C4-2B (cell line): Measurements from ENCODE around the gene MIA2.

Experiments
- CTCF ChIP-seq: fragments of 450-650 bp; conservative IDR thresholded peaks from 2 replicates; pipeline ENCODE4 v1.5.1; 2017; ENCODE audit warnings: mild to moderate bottlenecking
- ZFX ChIP-seq: fragments of 450-650 bp; IDR thresholded peaks from 2 replicates; pipeline ENCODE4 v1.6.1; 2017

DNA sequence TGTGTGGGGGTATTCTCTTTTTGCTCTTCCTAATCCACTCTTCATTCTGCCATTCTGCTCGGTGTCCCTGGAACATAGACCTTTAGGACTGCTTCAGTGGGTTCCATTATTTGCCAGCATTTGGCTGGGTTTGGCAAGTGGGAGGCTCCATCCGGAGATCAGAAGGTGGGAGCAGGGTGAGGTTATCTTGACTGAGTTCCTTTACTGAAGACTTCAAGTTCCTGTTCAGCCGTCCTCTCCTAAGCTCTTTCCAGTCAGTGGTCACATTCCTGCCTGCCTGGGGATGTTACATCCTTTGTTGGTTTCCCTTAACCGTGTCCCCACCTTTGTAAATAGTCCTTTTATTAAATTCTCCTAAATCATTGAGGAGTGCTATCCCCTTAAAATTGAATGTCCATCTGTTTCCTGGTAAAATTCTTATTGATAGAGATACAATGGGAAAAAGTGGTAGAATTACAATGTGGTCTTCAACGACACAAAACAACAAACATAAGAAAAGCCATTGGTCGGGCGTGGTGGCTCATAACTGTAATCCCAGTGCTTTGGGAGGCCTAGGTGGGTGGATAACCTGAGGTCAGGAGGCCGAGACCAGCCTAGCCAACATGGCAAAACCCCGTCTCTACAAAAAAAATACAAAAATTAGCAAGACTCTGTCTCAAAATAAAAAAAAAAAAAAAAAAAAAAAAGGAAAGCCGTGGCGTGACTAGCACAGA lies 5.0 kb upstream of the MIA2 start:
- TF ChIP-seq ZFX: no peak
- TF ChIP-seq CTCF: no peak
